ENCODE data around the gene LYSMD2.

GRCh38 chr15:51714911-51715310 is 22.5 kb downstream of the LYSMD2 start:
- TF ChIP-seq CTCF (conservative IDR thresholded peaks at IDR 0.05; ENCODE audit: low read length) (no peak), EZH2phosphoT487 (IDR thresholded peaks at IDR 0.05; ENCODE audit: borderline replicate concordance) (no peak)

All from Loucy (cell line).